HG02938 (cell line): ENCODE data around the gene CENPT.
"Not testable (repeated sequence)": the region's sequence is repeated elsewhere in the genome, so short reads cannot be mapped to it uniquely, and the experiment has no call there.

ENCODE experiments used
- ATAC-seq: cut with Tn5 transposase; IDR thresholded peaks from one replicate; pipeline ENCODE4 v1.9.1; 2021; ENCODE audit warnings: mild to moderate bottlenecking, moderate library complexity; ENCODE audit not compliant: unreplicated experiment

CENPT gene

GRCh38 chr16:67877064-67877463 lies 29.6 kb upstream of the CENPT start:
- ATAC-seq: no peak

GRCh38 chr16:67874372-67874771 lies 26.9 kb upstream of the CENPT start:
- no peak for ATAC-seq

- peak; percentile 13 for ATAC-seq
Measured at GRCh38 chr16:67873435-67874370, 26.2 kb upstream of the CENPT start.

GRCh38 chr16:67872631-67873434 lies 25.3 kb upstream of the CENPT start, which contains the start of gene EDC4:
Gene EDC4, plus strand, starts transcription at chr16:67873052. Its CDS starts 210 bp downstream, at chr16:67873262.
- ATAC-seq: peak; percentile 70

- ATAC-seq: no peak
Measured at GRCh38 chr16:67872131-67872630, 24.7 kb upstream of the CENPT start.

GRCh38 chr16:67871256-67871655 lies 23.8 kb upstream of the CENPT start:
- ATAC-seq: no peak

GRCh38 chr16:67869653-67870052 lies 22.2 kb upstream of the CENPT start:
- no peak for ATAC-seq

GRCh38 chr16:67868290-67868689 lies 20.8 kb upstream of the CENPT start:
- no peak for ATAC-seq

- ATAC-seq: no peak
Measured at GRCh38 chr16:67865318-67865717, 17.8 kb upstream of the CENPT start.

GRCh38 chr16:67864594-67864993 lies 17.1 kb upstream of the CENPT start:
- no peak for ATAC-seq

- ATAC-seq: not testable (repeated sequence)
Measured at GRCh38 chr16:67864044-67864443, 16.6 kb upstream of the CENPT start.

GRCh38 chr16:67862623-67863583 lies 15.4 kb upstream of the CENPT start:
- ATAC-seq: no peak

GRCh38 chr16:67861877-67862276 lies 14.4 kb upstream of the CENPT start:
- no peak for ATAC-seq

GRCh38 chr16:67860589-67861398 lies 13.3 kb upstream of the CENPT start:
- no peak for ATAC-seq

- ATAC-seq: no peak
Measured at GRCh38 chr16:67858500-67858899, 11.0 kb upstream of the CENPT start.

GRCh38 chr16:67857547-67858233 lies 10.2 kb upstream of the CENPT start:
- no peak for ATAC-seq

GRCh38 chr16:67856927-67857546 lies 9.5 kb upstream of the CENPT start:
- ATAC-seq: no peak

GRCh38 chr16:67855789-67856188 lies 8.3 kb upstream of the CENPT start:
- ATAC-seq: no peak

- no peak for ATAC-seq
Measured at GRCh38 chr16:67853670-67854069, 6.2 kb upstream of the CENPT start.
